IgD-negative memory B cell (primary cell): ENCODE data around the gene LRRFIP2. TPM values are rescaled to one million over a fixed set of nuclear protein-coding genes. Genes with fewer than 3 reads are reported as not detected.

Source experiments
- polyA plus RNA-seq: library from polyadenylated mRNA; unstranded; fragments of 300-500 nt; fragmentation: Illumina TruSeq; gene quantifications from one replicate; pipeline ENCODE4 v1.2.3, GENCODE V29; 2021

LRRFIP2 gene
- polyA plus RNA-seq, 1 donor from 2014 or later = 22.0 TPM

Other genes starting within 250 kb of the LRRFIP2 start
- gene TRANK1, start 229.5 kb downstream of the LRRFIP2 start, polyA plus RNA-seq = 27.7 TPM
- gene EPM2AIP1, start 181.5 kb downstream of the LRRFIP2 start, polyA plus RNA-seq = 4.1 TPM
- 19.7 TPM for gene MLH1, start 181.1 kb downstream of the LRRFIP2 start, polyA plus RNA-seq
- 23.4 TPM for gene GOLGA4, start 68.7 kb upstream of the LRRFIP2 start, polyA plus RNA-seq